Measurements from ENCODE around the gene IFT88.

GRCh38 chr13:20623000-20623399 is 56.0 kb downstream of the IFT88 start:
- TF ChIP-seq CTCF (conservative IDR thresholded peaks at IDR 0.05) (no peak), ZFX (IDR thresholded peaks at IDR 0.05) (no peak)

All from C4-2B (cell line).